ENCODE data around the gene CROCC2. TPM values are rescaled to one million over a fixed set of nuclear protein-coding genes. Genes with fewer than 3 reads are reported as not detected.

The CROCC2 gene
- total RNA-seq, 1 experiment from 2014 or later: not detected

- TF ChIP-seq CTCF (IDR thresholded peaks at IDR 0.05 in 2 of 3, conservative IDR thresholded peaks at IDR 0.05 in 1 of 3; ENCODE audit: borderline replicate concordance in 1 of 3, insufficient read depth in 1 of 3, low read depth in 2 of 3, low read length in 2 of 3) (no peak), TCF7L2 (IDR thresholded peaks at IDR 0.05; ENCODE audit: borderline replicate concordance, extremely low read depth, insufficient read depth, insufficient read length) (no peak), POLR2AphosphoS5 (IDR thresholded peaks at IDR 0.05; ENCODE audit: low read depth, low read length) (no peak), MAX (IDR thresholded peaks at IDR 0.05) (no peak), REST (IDR thresholded peaks at IDR 0.05; ENCODE audit: low read depth) (no peak), ELF1 (IDR thresholded peaks at IDR 0.05; ENCODE audit: borderline replicate concordance, low read depth) (no peak), JUND (IDR thresholded peaks at IDR 0.05) (no peak)
Measured at GRCh38 chr2:240948086-240948485, 42.0 kb downstream of the CROCC2 start (continued).
